Sigmoid colon (tissue), 7 donors: Measurements from ENCODE around the gene POU3F3. TPM values are rescaled to one million over a fixed set of nuclear protein-coding genes. Genes with fewer than 3 reads are reported as not detected.

Experiments
- DNase-seq: peaks from one replicate; pipeline ENCODE4 v3.0.0-alpha.2; 2019
- H3K27ac ChIP-seq, 4 donors: fragments of 200-600 bp; sonication (generic); one replicate each; pipeline ENCODE4 v1.5.1; 2016 to 2019; ENCODE audit warnings: mild to moderate bottlenecking in 1 of 4
- H3K27me3 ChIP-seq, 3 donors: fragments of 200-600 bp; sonication (generic); one replicate each; pipeline ENCODE4 v1.5.1; 2019; ENCODE audit warnings: mild to moderate bottlenecking in 1 of 3
- H3K36me3 ChIP-seq, 4 donors: fragments of 200-600 bp; sonication (generic); one replicate each; pipeline ENCODE4 v1.5.1; 2016 to 2019
- H3K4me1 ChIP-seq, 4 donors: fragments of 200-600 bp; sonication (generic); one replicate each; pipeline ENCODE4 v1.5.1; 2017 to 2019
- H3K4me3 ChIP-seq, 4 donors: fragments of 200-600 bp; sonication (generic); one replicate each; pipeline ENCODE4 v1.5.1; 2017 to 2019; ENCODE audit warnings: mild to moderate bottlenecking in 2 of 4, moderate library complexity in 1 of 4
- H3K9me3 ChIP-seq, 4 donors: fragments of 200-600 bp in 3 of 4; sonication (generic) in 3 of 4; one replicate each; pipeline versions ENCODE4 v1.5.1 to v1.6.1; 2013 to 2019
- CTCF ChIP-seq, 4 experiments: fragments of 450-650 bp in 3 of 4; fragments of 200-600 bp in 1 of 4; IDR thresholded peaks; one replicate each; pipeline ENCODE4 v1.5.1; 2016 to 2019; ENCODE audit warnings: antibody characterized with exemption in 4 of 4, mild to moderate bottlenecking in 3 of 4, moderate library complexity in 2 of 4
- EP300 ChIP-seq, 4 donors: sonication (generic); formaldehyde crosslinking; IDR thresholded peaks; one replicate each; pipeline ENCODE4 v1.6.1; 2017; ENCODE audit warnings: antibody characterized with exemption in 4 of 4
- POLR2A ChIP-seq, 2 donors: fragments of 450-650 bp; IDR thresholded peaks; one replicate each; pipeline ENCODE4 v1.6.1; 2016; ENCODE audit warnings: antibody characterized with exemption in 2 of 2, mild to moderate bottlenecking in 2 of 2, moderate library complexity in 2 of 2
- POLR2AphosphoS5 ChIP-seq, 4 donors: sonication (generic); formaldehyde crosslinking; IDR thresholded peaks; one replicate each; pipeline ENCODE4 v1.6.1; 2017; ENCODE audit warnings: antibody characterized with exemption in 4 of 4
- WGBS, 2 donors: extraction: QIAGEN DNeasy Blood & Tissue Kit; methylation state at CpG; one replicate each; pipeline ENCODE4 v1.1.7; 2013; 5-methylcytosine and 5-hydroxymethylcytosine counted together
- intact Hi-C: fragments of 100-400 bp; cut with DNase I; formaldehyde crosslinking; loops from one replicate; pipeline ENCODE4 v1.15.1; 2023
- polyA plus RNA-seq, 3 donors: library from polyadenylated mRNA; stranded (reverse); fragments of 200-250 nt; gene quantifications; one replicate each; pipeline ENCODE4 v1.2.3, GENCODE V29; 2013
- total RNA-seq, 4 donors: library from RNA; depleted of rRNA; stranded (reverse); fragments of >200 nt; gene quantifications; one replicate each; pipeline ENCODE4 v1.1.0, GENCODE V29; 2016
- donor health status: healthy with polysubstance abuse.
- donor health status: Bipolar disorder and iron deficiency.
- donor health status: healthy.

The POU3F3 gene
- total and polyA plus RNA-seq, 7 donors, result 0.36 to 1.4 (median 0.66) TPM; not detected in 2

GRCh38 chr2:104858006-104858978 lies 4.4 kb downstream of the POU3F3 start:
- intact Hi-C loops, result no loop called here
- H3K36me3 ChIP-seq, result no peaks in the 10 kb centered on the region
- H3K4me3 ChIP-seq, result peak overlapping the region in 1 of 4 donors; percentile 4
- TF ChIP-seq CTCF (IDR thresholded peaks at IDR 0.05) (no peak), POLR2AphosphoS5 (IDR thresholded peaks at IDR 0.05) (peak in 3 of 4 donors; percentile 5 to 68 (median 57)), POLR2A (IDR thresholded peaks at IDR 0.05) (no peak), EP300 (IDR thresholded peaks at IDR 0.05) (no peak)
- H3K4me1 ChIP-seq, result peaks cover 0 to 45% (median 41%) of the 10 kb centered on the region in 4 donors
- no peak for DNase-seq
- 13% methylated on average over 18 of the region's 18 CpGs for WGBS, 2 donors
- no peak overlapping the region for H3K27ac ChIP-seq
- no peaks in the 10 kb centered on the region for H3K9me3 ChIP-seq
- H3K27me3 ChIP-seq, result peaks cover 74 to 92% (median 89%) of the 10 kb centered on the region in 3 donors

- no peak for TF ChIP-seq EP300 (IDR thresholded peaks at IDR 0.05)
- TF ChIP-seq POLR2AphosphoS5 (IDR thresholded peaks at IDR 0.05), result no peak
- no peak for TF ChIP-seq POLR2A (IDR thresholded peaks at IDR 0.05)
- TF ChIP-seq CTCF (IDR thresholded peaks at IDR 0.05), result no peak
- Histone ChIP-seq H3K36me3 (no peaks in the 10 kb centered on the region), H3K4me1 (peaks cover 0 to 39% (median 33%) of the 10 kb centered on the region in 4 donors), H3K27ac (no peak overlapping the region), H3K9me3 (no peaks in the 10 kb centered on the region), H3K4me3 (no peak overlapping the region), H3K27me3 (peaks cover 74 to 92% (median 89%) of the 10 kb centered on the region in 3 donors)
- WGBS, 2 donors, result 4 to 8% methylated on average over 5 of the region's 5 CpGs
- no peak for DNase-seq
- intact Hi-C loops, result no loop called here
Observed at GRCh38 chr2:104859291-104859765, 5.4 kb downstream of the POU3F3 start.

- no peak for DNase-seq
- Histone ChIP-seq H3K27ac (no peak overlapping the region), H3K27me3 (peaks cover 69 to 92% (median 88%) of the 10 kb centered on the region in 3 donors), H3K36me3 (no peaks in the 10 kb centered on the region), H3K9me3 (no peaks in the 10 kb centered on the region), H3K4me1 (peaks cover 0 to 36% (median 29%) of the 10 kb centered on the region in 4 donors), H3K4me3 (no peak overlapping the region)
- intact Hi-C loops, result no loop called here
- no peak for TF ChIP-seq POLR2A (IDR thresholded peaks at IDR 0.05)
- TF ChIP-seq EP300 (IDR thresholded peaks at IDR 0.05), result no peak
- no peak for TF ChIP-seq POLR2AphosphoS5 (IDR thresholded peaks at IDR 0.05)
- no peak for TF ChIP-seq CTCF (IDR thresholded peaks at IDR 0.05)
- 27 to 29% methylated on average over 1 of the region's 1 CpG for WGBS, 2 donors
Observed at GRCh38 chr2:104859766-104860450, 6.0 kb downstream of the POU3F3 start.

DNA sequence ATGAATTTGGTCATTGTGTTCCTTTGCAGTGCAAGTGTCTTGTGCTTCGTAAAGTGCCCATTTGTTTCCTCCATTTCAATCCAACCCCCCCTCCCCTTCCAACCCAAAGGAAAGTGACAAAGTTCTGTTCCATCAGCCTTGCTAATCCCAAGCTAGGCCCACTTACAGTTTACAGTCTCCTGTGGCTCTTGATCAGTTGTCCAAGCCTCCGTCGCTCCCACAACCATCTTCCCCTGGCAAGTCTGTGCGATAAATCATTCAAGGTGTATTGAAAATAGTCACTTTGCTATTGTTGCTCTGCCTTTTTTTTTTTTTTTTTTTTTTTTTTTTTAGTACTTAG lies 6.5 kb downstream of the POU3F3 start:
- Histone ChIP-seq H3K27me3 (peaks cover 73 to 95% (median 92%) of the 10 kb centered on the region in 3 donors), H3K9me3 (no peaks in the 10 kb centered on the region), H3K4me1 (peaks cover 0 to 35% (median 27%) of the 10 kb centered on the region in 4 donors), H3K36me3 (no peaks in the 10 kb centered on the region), H3K4me3 (no peak overlapping the region), H3K27ac (no peak overlapping the region)
- no peak for DNase-seq
- 41% methylated on average over 4 of the region's 4 CpGs for WGBS, 2 donors
- intact Hi-C loops, result no loop called here
- TF ChIP-seq POLR2AphosphoS5 (IDR thresholded peaks at IDR 0.05), result no peak
- TF ChIP-seq CTCF (IDR thresholded peaks at IDR 0.05), result no peak
- TF ChIP-seq EP300 (IDR thresholded peaks at IDR 0.05), result no peak
- TF ChIP-seq POLR2A (IDR thresholded peaks at IDR 0.05), result no peak
